Daoy (cell line): Measurements from ENCODE around the gene KIAA0930. TPM values are rescaled to one million over a fixed set of nuclear protein-coding genes. Genes with fewer than 3 reads are reported as not detected.

Experiments used
- total RNA-seq: library from RNA; depleted of rRNA; stranded (reverse); fragments of >200 nt; shearing (Covaris generic); gene quantifications from 2 replicates; pipeline ENCODE4 v1.2.3, GENCODE V29; 2014; rRNA removed

The KIAA0930 gene
- total RNA-seq, 1 experiment from 2014 or later = 89.0 TPM

Other genes with a start within 250 kb of the KIAA0930 start
- gene PHF21B, start 230.9 kb downstream of the KIAA0930 start, total RNA-seq = 0.18 and 0.57 TPM in 2 replicates
- 67.8 and 82.6 TPM in 2 replicates for gene NUP50, start 77.0 kb downstream of the KIAA0930 start, total RNA-seq
- gene UPK3A, start 44.1 kb upstream of the KIAA0930 start, total RNA-seq = not detected in 2 replicates
- 8.8 and 10.1 TPM in 2 replicates for gene FAM118A, start 69.0 kb upstream of the KIAA0930 start, total RNA-seq
- gene SMC1B, start 172.7 kb upstream of the KIAA0930 start, total RNA-seq = not detected in 2 replicates
- 0.89 and 1.3 TPM in 2 replicates for gene RIBC2, start 172.8 kb upstream of the KIAA0930 start, total RNA-seq